GM12864 (cell line): ENCODE measurements around the gene ACP6.

ENCODE experiments used
- DNase-seq: peaks from one replicate; pipeline ENCODE4 v3.0.0-alpha.2; 2011; ENCODE audit warnings: low read depth
- H3K4me3 ChIP-seq: 2 replicates; pipeline ENCODE4 v1.5.1; 2011; ENCODE audit warnings: mild to moderate bottlenecking, low read depth, low read length, control low read depth
- CTCF ChIP-seq: IDR thresholded peaks from 2 replicates; pipeline ENCODE4 v1.5.1; 2011; ENCODE audit warnings: low read depth, mild to moderate bottlenecking, moderate library complexity, low read length, control low read depth, inconsistent platforms; ENCODE audit errors: missing control alignments

The ACP6 gene

GRCh38 chr1:147600119-147601111 is 69.9 kb downstream of the ACP6 start:
- TF ChIP-seq CTCF: no peak
- no peak for DNase-seq
- H3K4me3 ChIP-seq: peak overlapping the region; percentile 66

- peak overlapping the region; percentile 71 for H3K4me3 ChIP-seq
- DNase-seq: peak; percentile 68
- TF ChIP-seq CTCF: no peak
These were observed 70.8 kb downstream of the ACP6 start for GRCh38 chr1:147599362-147600118.

GRCh38 chr1:147598621-147599361 is 71.5 kb downstream of the ACP6 start:
- DNase-seq: no peak
- peak overlapping the region; percentile 71 for H3K4me3 ChIP-seq
- TF ChIP-seq CTCF: no peak

GRCh38 chr1:147597010-147597409 is 73.3 kb downstream of the ACP6 start:
- TF ChIP-seq CTCF: no peak
- no peak for DNase-seq
- no peak overlapping the region for H3K4me3 ChIP-seq
